OCI-LY7 (cell line): ENCODE data around the gene PDSS2. TPM values are rescaled to one million over a fixed set of nuclear protein-coding genes. Genes with fewer than 3 reads are reported as not detected.

ENCODE experiments used
- BruUV-seq: library from RNA; stranded (reverse); fragments of 400-500 nt; replicated peaks from 2 replicates; lab custom pipeline; 2021; lab: Mats Ljungman, UMichigan
- CTCF ChIA-PET: fragments of 300-600 bp; sonication (Branson Sonifier 250); formaldehyde crosslinking; loops from one replicate; lab custom pipeline; 2022; ENCODE audit warnings: antibody characterized with exemption; ENCODE audit not compliant: unreplicated experiment; lab: Charles Lee
- POLR2A ChIA-PET: fragments of 300-600 bp; sonication (Branson Sonifier 250); formaldehyde crosslinking; loops from one replicate; lab custom pipeline; 2022; ENCODE audit warnings: antibody characterized with exemption; lab: Charles Lee
- DNase-seq: peaks from one replicate; pipeline ENCODE4 v3.0.0-alpha.2; 2015; ENCODE audit warnings: low spot score
- H2AFZ ChIP-seq: fragments of 200-600 bp; sonication (generic), shearing (Covaris generic); 2 replicates; pipeline ENCODE4 v1.6.1; 2014; ENCODE audit warnings: mild to moderate bottlenecking, antibody characterized with exemption, low read length, moderate library complexity
- H3K27ac ChIP-seq: fragments of 200-600 bp; sonication (generic); 2 replicates; pipeline ENCODE4 v1.5.1; 2014; ENCODE audit warnings: mixed run types, low read depth, mild to moderate bottlenecking, moderate library complexity, low read length, inconsistent platforms; ENCODE audit not compliant: poor library complexity, severe bottlenecking
- H3K36me3 ChIP-seq: fragments of 200-600 bp; sonication (generic); 2 replicates; pipeline ENCODE4 v1.6.1; 2014; ENCODE audit warnings: mild to moderate bottlenecking, antibody characterized with exemption, low read length, moderate library complexity, mixed read lengths; ENCODE audit not compliant: insufficient read depth
- H3K4me1 ChIP-seq: fragments of 200-600 bp; sonication (generic); 2 replicates; pipeline ENCODE4 v1.5.1; 2014; ENCODE audit warnings: mild to moderate bottlenecking, low read length; ENCODE audit not compliant: insufficient read depth, poor library complexity, severe bottlenecking
- H3K4me2 ChIP-seq: fragments of 200-600 bp; sonication (generic); 2 replicates; pipeline ENCODE4 v1.6.1; 2014; ENCODE audit warnings: mild to moderate bottlenecking, low read length
- H3K4me3 ChIP-seq: fragments of 200-600 bp; sonication (generic); 2 replicates; pipeline ENCODE4 v1.5.1; 2014; ENCODE audit warnings: mild to moderate bottlenecking, low read depth, low read length; ENCODE audit not compliant: poor library complexity, severe bottlenecking
- H3K79me2 ChIP-seq: fragments of 200-600 bp; sonication (generic); 2 replicates; pipeline ENCODE4 v1.6.1; 2016; ENCODE audit warnings: low read depth, mild to moderate bottlenecking, low read length, moderate library complexity, mixed read lengths; ENCODE audit not compliant: insufficient read depth
- H3K9me2 ChIP-seq: fragments of 200-600 bp; sonication (generic); 2 replicates; pipeline ENCODE4 v1.6.1; 2016; ENCODE audit warnings: mild to moderate bottlenecking, low read length, mixed read lengths; ENCODE audit not compliant: insufficient read depth
- H3K9me3 ChIP-seq: fragments of 200-600 bp; sonication (generic); 2 replicates; pipeline ENCODE4 v1.6.1; 2014; ENCODE audit warnings: mild to moderate bottlenecking, mixed run types, low read length, mixed read lengths
- H4K20me1 ChIP-seq: fragments of 200-600 bp; sonication (generic); 2 replicates; pipeline ENCODE4 v1.6.1; 2014; ENCODE audit warnings: mild to moderate bottlenecking, antibody characterized with exemption, low read length, moderate library complexity, mixed read lengths; ENCODE audit not compliant: insufficient read depth
- CTCF ChIP-seq: fragments of 200-600 bp; sonication (generic); conservative IDR thresholded peaks from 2 replicates; pipeline ENCODE4 v1.5.1; 2014; ENCODE audit warnings: mild to moderate bottlenecking, antibody characterized with exemption, low read length, moderate library complexity, mixed read lengths
- EZH2phosphoT487 ChIP-seq: fragments of 200-600 bp; sonication (generic); IDR thresholded peaks from 2 replicates; pipeline ENCODE4 v1.6.1; 2018; ENCODE audit warnings: low read depth, borderline replicate concordance, mild to moderate bottlenecking, mixed run types, antibody characterized with exemption, low read length, moderate library complexity, mixed read lengths
- intact Hi-C: fragments of 100-400 bp; cut with micrococcal nuclease; formaldehyde crosslinking; loops from one replicate; pipeline ENCODE4 v1.10.0; 2022; ENCODE audit not compliant: unreplicated experiment
- total RNA-seq, 2 experiments: library from RNA; depleted of rRNA in 1 of 2; stranded (reverse); fragments of >200 nt in 1 of 2; shearing (Covaris generic) in 1 of 2; gene quantifications; 2 replicates each; pipeline ENCODE4 v1.2.3, GENCODE V29; 2014 to 2022

Gene PDSS2
- total RNA-seq, 2 experiments from 2014 or later = 14.7 to 24.9 TPM

GRCh38 chr6:107495971-107496370 is 36.6 kb upstream of the PDSS2 start:
- ChIA-PET CTCF (no interaction called here), POLR2A (interaction anchor here (0.7 kb wide), 3 partner anchors 10 to 164 kb away, joined by 3 to 6 read pairs (median 4); no protein-coding TSS in a partner anchor)
- DNase-seq = peak; percentile 77
- Histone ChIP-seq H3K79me2 (peaks cover 98% of the 10 kb centered on the region), H3K27ac (peak overlapping the region; percentile 68), H4K20me1 (peaks cover 12% of the 10 kb centered on the region; the same call in 1 of the 2 replicates), H2AFZ (no peak overlapping the region), H3K9me3 (no peaks in the 10 kb centered on the region), H3K4me1 (peaks cover 63% of the 10 kb centered on the region), H3K4me3 (peak overlapping the region; percentile 95), H3K36me3 (peaks cover 30% of the 10 kb centered on the region), H3K9me2 (no peaks in the 10 kb centered on the region), H3K4me2 (peak overlapping the region; percentile 78)
- intact Hi-C loops = no loop called here
- BruUV-seq = no TSS peak
- TF ChIP-seq CTCF = no peak
- no peak for TF ChIP-seq EZH2phosphoT487

DNA sequence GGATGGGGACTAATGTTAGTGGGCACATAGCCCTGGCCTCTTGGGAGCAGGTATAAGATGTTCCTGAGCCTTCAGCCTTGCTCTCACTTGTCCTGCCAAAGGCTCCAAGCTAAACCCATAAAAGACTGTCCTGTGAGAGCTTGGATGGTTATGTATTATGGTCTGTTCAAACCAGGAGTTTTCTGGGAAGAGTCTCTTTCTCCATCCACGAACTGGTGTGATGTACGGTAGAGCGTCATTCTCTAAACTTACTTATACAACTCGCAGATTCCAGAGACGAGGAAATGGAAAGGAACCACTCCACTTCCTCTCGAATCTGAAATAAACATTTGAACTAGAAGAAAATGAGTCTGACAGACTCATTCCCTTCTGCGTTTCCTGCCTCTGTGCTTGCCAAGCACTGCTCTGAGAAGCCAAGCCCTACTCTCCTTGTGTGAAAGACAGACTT is 35.9 kb upstream of the PDSS2 start:
- Histone ChIP-seq H4K20me1 (peaks cover 12% of the 10 kb centered on the region; the same call in 1 of the 2 replicates), H3K9me3 (no peaks in the 10 kb centered on the region), H3K4me1 (peaks cover 63% of the 10 kb centered on the region), H3K4me3 (peak overlapping the region; percentile 95), H3K4me2 (peak overlapping the region; percentile 78), H3K79me2 (peaks cover 100% of the 10 kb centered on the region), H3K36me3 (peaks cover 25% of the 10 kb centered on the region), H2AFZ (no peak overlapping the region), H3K27ac (peak overlapping the region; percentile 68), H3K9me2 (no peaks in the 10 kb centered on the region)
- ChIA-PET POLR2A (interaction anchor here (0.7 to 4.9 kb wide), 5 partner anchors 9 to 165 kb away, joined by 3 to 25 read pairs (median 6); no protein-coding TSS in a partner anchor), CTCF (no interaction called here)
- DNase-seq = peak; percentile 50
- intact Hi-C loops = no loop called here
- BruUV-seq = no TSS peak
- no peak for TF ChIP-seq CTCF
- TF ChIP-seq EZH2phosphoT487 = no peak
